NOMO-1 (cell line): Measurements from ENCODE around the gene HSPA14.
"Not testable (repeated sequence)": the region's sequence is repeated elsewhere in the genome, so short reads cannot be mapped to it uniquely, and the experiment has no call there.

ENCODE experiments used
- DNase-seq, 2 experiments: peaks; one replicate each; lab custom pipeline; 2025; ENCODE audit not compliant: unreplicated experiment in 2 of 2; lab: John Stamatoyannopoulos, UW

The HSPA14 gene

GRCh38 chr10:14837757-14838581 lies at the start of gene HSPA14, which contains the start of the genes CDNF and MSANTD7:
Gene HSPA14 (plus strand): TSS chr10:14838306. CDS start chr10:14838403, 97 bp downstream.
Gene CDNF (minus strand): TSS chr10:14838037. CDS start chr10:14837946, 91 bp downstream.
Gene MSANTD7 (plus strand): TSS chr10:14838306. CDS start chr10:14842285, 3,979 bp downstream.
- DNase-seq, result peak; percentile 94 to 99

DNA sequence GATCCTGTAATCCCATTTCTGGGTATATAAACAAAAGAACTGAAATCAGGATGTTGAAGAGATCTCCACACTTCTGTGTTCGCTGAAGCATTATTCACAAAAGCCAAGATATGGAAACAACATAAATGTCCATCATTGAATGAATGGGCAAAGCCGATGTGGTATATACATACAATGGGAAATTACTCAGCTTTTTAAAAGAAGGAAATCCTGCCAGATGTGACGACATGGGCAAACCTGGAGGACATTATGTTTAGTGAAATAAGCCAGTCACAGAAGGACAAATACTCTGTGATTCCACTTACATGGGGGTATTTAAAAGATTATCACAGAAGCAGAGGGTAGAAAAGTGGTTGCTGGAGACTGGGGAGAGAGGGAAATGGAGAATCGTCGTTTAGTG lies 39.5 kb upstream of the HSPA14 start:
- no peak for DNase-seq

GRCh38 chr10:14800397-14800796 lies 37.7 kb upstream of the HSPA14 start:
- DNase-seq, result peak in 1 of 2 experiments; percentile 14

DNA sequence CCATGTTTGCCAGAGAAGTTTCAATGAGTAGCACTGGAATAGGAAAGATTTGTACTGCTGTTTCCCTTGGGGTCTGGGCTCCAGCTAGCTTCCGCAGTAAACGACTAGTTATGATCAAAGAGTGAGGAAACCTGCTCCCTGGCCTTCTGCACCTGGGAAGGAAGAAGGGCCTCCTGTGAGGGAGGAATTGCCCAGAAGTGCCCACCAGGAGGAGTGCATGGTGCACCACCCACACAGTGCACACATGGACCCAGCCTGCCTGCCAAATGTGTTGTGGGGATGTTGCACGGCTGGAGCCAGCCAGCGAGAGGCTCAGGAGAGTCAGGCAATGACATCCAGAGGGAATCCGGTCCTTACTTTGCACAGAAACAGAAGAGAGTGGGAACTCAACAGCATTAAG lies 36.4 kb upstream of the HSPA14 start:
- no peak for DNase-seq

DNA sequence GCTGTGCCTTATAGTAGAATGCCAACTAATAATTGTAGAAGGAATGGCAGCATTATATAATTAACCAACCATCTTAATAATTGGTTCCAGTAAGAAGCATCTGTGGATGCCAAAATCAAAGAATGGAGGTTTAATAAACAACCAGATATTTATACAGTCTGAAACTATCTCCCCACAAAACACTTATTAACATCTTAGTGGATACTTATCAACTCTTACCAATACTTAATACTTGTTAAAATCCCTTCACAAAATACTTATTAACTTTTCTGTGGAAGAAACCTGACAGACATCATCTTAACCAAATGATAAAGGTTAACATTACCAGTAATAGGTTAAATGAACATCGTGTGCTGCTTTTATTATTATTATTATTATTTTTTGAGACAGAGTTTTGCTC lies 34.3 kb upstream of the HSPA14 start:
- DNase-seq, result no peak

DNA sequence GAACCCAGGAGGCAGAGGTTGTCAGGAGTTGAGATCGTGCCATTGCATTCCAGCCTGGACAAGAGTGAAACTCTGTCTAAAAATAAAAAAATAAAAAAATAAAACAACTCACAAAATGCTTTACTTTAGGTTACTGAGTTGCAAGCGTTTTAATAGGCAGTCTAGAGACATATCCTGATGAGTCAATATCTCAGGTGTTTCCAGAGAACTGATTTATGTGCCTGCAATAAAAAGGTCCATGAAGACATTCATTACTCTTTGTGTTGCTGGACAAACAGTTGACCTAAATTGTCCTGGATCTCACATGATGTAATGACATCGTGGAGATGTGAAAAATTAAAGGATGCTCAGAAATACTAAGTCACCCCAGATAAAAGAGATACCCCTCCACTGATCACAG lies 31.8 kb upstream of the HSPA14 start:
- no peak for DNase-seq

- no peak for DNase-seq
Measured at GRCh38 chr10:14810969-14811953, 26.8 kb upstream of the HSPA14 start.

DNA sequence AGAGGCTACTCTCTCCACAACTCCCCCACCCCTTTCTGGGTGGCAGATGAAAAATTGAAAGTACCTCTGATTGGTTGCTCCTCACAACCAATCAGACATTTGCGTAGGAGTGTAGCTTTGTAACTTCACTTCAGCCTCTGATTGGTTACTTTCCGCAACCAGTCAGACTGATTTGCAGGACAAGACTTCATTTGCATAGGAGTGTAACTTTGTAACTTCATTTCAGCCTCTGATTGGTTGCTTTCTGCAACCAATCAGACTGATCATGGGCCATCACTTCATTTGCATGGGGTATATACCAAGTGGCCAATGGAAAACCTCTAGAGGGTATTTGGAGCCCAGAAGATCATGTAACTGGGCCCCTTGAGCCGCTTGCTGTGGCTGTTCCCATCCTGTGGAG lies 25.8 kb upstream of the HSPA14 start:
- DNase-seq, result no peak

- peak; percentile 26 to 79 for DNase-seq
Measured at GRCh38 chr10:14815681-14816080, 22.4 kb upstream of the HSPA14 start.

GRCh38 chr10:14816717-14817116 lies 21.4 kb upstream of the HSPA14 start:
- not testable (repeated sequence) for DNase-seq

DNA sequence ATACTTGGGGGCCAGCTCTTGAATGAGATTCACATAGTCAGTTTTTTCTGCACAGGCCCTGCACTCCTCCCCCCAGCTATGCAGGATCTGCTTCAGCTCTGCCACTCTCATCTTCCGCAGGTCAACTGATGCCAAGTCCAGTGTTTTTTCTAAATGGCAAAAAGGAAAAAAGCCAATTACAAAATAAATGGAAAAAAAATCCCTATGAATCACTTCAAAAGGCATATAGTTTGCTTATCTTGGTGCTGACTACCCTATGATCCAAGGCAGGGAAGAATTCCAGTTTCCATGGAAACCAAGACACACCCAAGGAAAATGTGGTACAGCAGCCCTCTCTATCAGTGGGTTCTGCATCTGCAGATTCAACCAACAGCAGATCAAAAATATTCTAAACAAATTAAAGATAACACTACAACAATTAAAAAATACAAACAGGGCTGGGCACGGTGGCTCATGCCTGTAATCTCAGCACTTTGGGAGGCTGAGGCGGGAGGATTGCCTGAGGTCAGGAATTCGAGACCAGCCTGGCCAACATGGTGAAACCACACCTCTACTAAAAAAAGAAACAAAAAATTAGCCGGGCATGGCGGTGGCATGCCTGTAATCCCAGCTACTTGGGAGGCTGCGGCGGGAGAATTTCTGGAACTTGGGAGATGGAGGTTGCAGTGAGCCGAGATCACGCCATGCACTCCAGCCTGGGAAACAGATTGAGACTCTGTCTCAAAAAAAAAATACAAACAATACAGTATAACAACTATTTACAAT lies 17.9 kb upstream of the HSPA14 start:
- DNase-seq, result no peak

DNA sequence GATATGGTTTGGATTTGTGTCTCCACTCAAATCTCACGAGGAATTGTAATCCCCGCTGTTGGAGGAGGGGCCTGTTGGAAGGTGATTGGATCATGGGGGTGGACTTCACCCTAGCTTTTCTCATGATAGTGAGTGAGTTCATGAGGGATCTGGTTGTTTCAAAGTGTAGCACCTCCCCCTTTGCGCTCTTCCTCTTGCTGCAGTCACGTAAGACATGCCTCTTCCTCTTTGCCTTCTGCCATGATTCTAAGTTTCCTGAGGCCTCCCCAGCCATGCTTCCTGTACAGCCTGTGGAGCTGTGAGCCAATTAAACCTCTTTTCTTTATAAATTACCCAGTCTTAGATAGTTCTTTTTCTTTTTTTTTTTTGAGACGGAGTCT lies 17.3 kb upstream of the HSPA14 start:
- no peak for DNase-seq

- DNase-seq, result no peak
Measured at GRCh38 chr10:14821635-14822375, 16.3 kb upstream of the HSPA14 start.

DNA sequence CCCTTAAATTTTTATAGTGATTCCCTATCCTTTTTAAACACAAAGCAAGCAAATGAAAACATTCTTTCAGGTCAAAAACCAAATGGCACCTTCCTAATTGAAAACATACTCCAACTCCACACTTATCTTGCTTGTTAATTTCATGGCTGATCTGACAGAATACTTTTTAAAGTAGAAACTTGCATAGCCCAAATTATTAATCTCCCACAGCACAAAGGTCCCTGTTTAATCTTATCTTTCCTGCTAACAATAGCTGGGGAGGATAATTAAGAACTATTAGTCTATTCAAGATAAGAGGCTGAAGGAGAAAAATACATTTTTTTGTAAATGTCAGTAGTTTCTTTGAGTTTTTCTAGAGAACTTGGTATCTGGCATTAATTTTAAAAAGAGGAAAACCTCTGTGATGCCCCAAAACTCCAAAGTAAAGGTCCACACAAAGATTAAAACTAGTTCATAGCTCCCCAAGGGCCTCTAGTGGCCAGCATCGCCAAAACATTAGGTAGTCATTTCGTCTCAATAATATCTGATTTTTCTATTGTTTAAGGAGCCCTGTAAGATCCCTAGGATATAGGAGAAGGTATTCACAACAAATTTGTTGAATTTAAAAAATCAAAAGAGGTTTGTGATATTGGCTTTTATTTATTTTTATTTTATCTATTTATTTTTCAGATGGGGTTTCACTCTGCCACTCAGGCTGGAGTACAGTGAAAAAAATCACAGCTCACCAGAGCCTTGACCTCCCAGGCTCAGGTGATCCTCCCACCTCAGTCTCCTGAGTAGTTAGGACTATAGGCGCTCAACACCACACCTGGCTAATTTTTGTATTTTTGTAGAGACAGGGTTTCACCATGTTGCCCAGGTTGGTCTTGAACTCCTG lies 15.0 kb upstream of the HSPA14 start:
- DNase-seq, result peak; percentile 62 to 82

GRCh38 chr10:14823966-14824365 lies 14.1 kb upstream of the HSPA14 start:
- DNase-seq, result no peak

DNA sequence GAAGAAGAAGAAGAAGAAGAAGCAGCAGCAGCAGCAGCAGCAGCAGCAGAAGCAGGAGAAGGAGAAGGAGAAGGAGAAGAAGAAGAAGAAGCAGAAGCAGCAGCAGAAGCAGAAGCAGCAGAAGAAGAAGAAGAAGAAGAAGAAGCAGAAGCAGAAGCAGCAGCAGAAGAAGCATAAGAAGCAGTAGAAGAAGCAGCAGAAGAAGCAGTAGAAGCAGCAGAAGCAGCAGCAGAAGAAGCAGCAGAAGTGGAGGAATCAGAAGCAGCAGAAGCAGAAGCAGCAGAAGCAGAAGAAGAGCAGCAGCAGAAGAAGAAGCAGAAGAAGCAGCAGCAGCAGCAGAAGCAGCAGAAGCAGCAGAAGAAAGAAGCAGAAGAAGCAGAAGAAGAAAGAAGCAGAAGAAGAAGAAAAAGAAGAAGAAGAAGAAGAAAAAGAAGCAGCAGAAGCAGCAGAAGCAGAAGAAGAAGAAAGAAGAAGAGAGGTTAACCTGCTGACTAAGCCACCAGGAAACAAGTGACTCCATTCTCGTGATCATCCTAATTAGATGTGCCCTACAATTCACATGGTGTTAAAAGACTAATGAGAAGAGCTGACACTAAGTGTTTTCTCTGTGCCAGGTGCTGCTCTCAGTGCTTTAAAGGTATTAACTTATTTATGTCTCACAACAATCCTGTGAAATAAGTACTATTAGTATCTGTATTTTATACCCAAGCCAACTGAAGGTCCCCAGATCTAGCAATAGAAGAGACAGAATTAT lies 11.9 kb upstream of the HSPA14 start:
- DNase-seq, result peak in 1 of 2 experiments; percentile 75

DNA sequence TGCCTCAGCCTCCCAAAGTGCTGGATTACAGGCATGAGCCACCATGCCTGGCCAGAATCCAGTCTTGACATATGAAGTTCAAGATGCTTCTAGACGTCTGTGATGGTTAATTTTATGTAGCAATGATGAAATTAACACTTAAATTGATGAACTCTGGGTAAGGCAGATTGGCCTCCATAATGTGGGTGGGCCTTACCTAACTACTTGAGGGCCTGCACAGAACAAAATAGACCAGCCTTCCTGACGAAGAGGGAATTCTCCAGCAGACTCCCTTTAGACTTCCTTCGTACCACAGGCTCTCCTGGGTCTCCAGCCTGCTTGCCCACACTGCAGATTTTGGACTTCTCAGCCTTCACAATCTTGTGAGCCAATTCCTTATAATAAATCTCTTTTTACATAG lies 5.0 kb upstream of the HSPA14 start:
- no peak for DNase-seq

GRCh38 chr10:14836208-14836607 lies 1.9 kb upstream of the HSPA14 start:
- DNase-seq, result no peak
